Transverse colon (tissue), 4 donors: Measurements from ENCODE around the gene ZNF283. TPM values are rescaled to one million over a fixed set of nuclear protein-coding genes. Genes with fewer than 3 reads are reported as not detected.

Source experiments
- DNase-seq: peaks from one replicate; pipeline ENCODE4 v3.0.0-alpha.2; 2019
- H3K27ac ChIP-seq, 4 donors: fragments of 200-600 bp; sonication (generic); 2 replicates each; pipeline ENCODE4 v1.5.1; 2016 to 2018; ENCODE audit warnings: inconsistent platforms in 4 of 4
- H3K27me3 ChIP-seq: fragments of 200-600 bp; sonication (generic); 2 replicates; pipeline ENCODE4 v1.5.1; 2017; ENCODE audit warnings: inconsistent platforms
- H3K36me3 ChIP-seq, 4 donors: fragments of 200-600 bp; sonication (generic); 2 replicates each; pipeline ENCODE4 v1.5.1; 2017 to 2019; ENCODE audit warnings: inconsistent platforms in 4 of 4
- H3K4me1 ChIP-seq, 4 donors: fragments of 200-600 bp; sonication (generic); 2 replicates each; pipeline ENCODE4 v1.5.1; 2017 to 2020; ENCODE audit warnings: inconsistent platforms in 4 of 4
- H3K4me3 ChIP-seq, 4 donors: fragments of 200-600 bp; sonication (generic); 1 replicate in 1 of 4; 2 replicates in 3 of 4; pipeline versions ENCODE4 v1.5.1 to v1.6.1; 2017 to 2019; ENCODE audit warnings: inconsistent platforms in 4 of 4
- H3K9me3 ChIP-seq, 2 donors: fragments of 200-600 bp; sonication (generic); 2 replicates each; pipeline ENCODE4 v1.5.1; 2017 to 2019; ENCODE audit warnings: inconsistent platforms in 2 of 2
- CTCF ChIP-seq, 5 experiments: fragments of 200-600 bp in 3 of 5; fragments of 450-650 bp in 2 of 5; sonication (generic) in 3 of 5; IDR thresholded peaks; 1 replicate in 2 of 5; 2 replicates in 3 of 5; pipeline ENCODE4 v1.5.1; 2016 to 2017; ENCODE audit warnings: antibody characterized with exemption in 5 of 5, inconsistent platforms in 3 of 5, mild to moderate bottlenecking in 2 of 5, moderate library complexity in 1 of 5
- EP300 ChIP-seq: sonication (generic); formaldehyde crosslinking; IDR thresholded peaks from one replicate; pipeline ENCODE4 v1.6.1; 2017; ENCODE audit warnings: antibody characterized with exemption, low read depth
- POLR2A ChIP-seq: fragments of 450-650 bp; IDR thresholded peaks from one replicate; pipeline ENCODE4 v1.6.1; 2016; ENCODE audit warnings: antibody characterized with exemption, mild to moderate bottlenecking, moderate library complexity
- POLR2AphosphoS5 ChIP-seq, 3 donors: sonication (generic); formaldehyde crosslinking; IDR thresholded peaks; one replicate each; pipeline ENCODE4 v1.6.1; 2016; ENCODE audit warnings: antibody characterized with exemption in 3 of 3
- WGBS, 2 donors: methylation state at CpG; one replicate each; pipeline ENCODE4 v1.1.5; 2018; ENCODE audit warnings: low coverage in 1 of 2; 5-methylcytosine and 5-hydroxymethylcytosine counted together
- in situ Hi-C, 4 donors: fragments of 200-750 bp; cut with MboI; loops; one replicate each; pipeline versions ENCODE4 v1.15.0 to v1.15.1; 2017; ENCODE audit warnings: low sequenced_read_pairs in 3 of 4, low pct_ligation_motif_present in 1 of 4, low pct_unique_long_range_greater_than_20kb in 1 of 4
- intact Hi-C: fragments of 100-400 bp; cut with DNase I; formaldehyde crosslinking; loops from one replicate; pipeline ENCODE4 v1.15.1; 2023; ENCODE audit warnings: low total_unique reads
- total RNA-seq, 4 donors: library from RNA; depleted of rRNA; stranded (reverse); fragments of >200 nt; gene quantifications; one replicate each; pipeline ENCODE4 v1.1.0, GENCODE V29; 2016

The ZNF283 gene
- total RNA-seq, 4 donors from 2014 or later, result 10.9 to 168 (median 17.8) TPM

- Histone ChIP-seq H3K27me3 (no peaks in the 10 kb centered on the region), H3K4me3 (no peak overlapping the region), H3K4me1 (no peaks in the 10 kb centered on the region), H3K36me3 (no peaks in the 10 kb centered on the region), H3K9me3 (no peaks in the 10 kb centered on the region), H3K27ac (no peak overlapping the region)
- in situ Hi-C loops, result loop anchor here in 1 of 4 donors (25.0 kb wide), 1 partner anchor 370 kb away; no protein-coding TSS in a partner anchor
- intact Hi-C loops, result no loop called here
- DNase-seq, result no peak
- TF ChIP-seq POLR2A (no peak), POLR2AphosphoS5 (IDR thresholded peaks at IDR 0.05) (no peak), EP300 (no peak), CTCF (IDR thresholded peaks at IDR 0.05) (no peak)
These were observed 19.5 kb upstream of the ZNF283 start for GRCh38 chr19:43807651-43808050.

DNA sequence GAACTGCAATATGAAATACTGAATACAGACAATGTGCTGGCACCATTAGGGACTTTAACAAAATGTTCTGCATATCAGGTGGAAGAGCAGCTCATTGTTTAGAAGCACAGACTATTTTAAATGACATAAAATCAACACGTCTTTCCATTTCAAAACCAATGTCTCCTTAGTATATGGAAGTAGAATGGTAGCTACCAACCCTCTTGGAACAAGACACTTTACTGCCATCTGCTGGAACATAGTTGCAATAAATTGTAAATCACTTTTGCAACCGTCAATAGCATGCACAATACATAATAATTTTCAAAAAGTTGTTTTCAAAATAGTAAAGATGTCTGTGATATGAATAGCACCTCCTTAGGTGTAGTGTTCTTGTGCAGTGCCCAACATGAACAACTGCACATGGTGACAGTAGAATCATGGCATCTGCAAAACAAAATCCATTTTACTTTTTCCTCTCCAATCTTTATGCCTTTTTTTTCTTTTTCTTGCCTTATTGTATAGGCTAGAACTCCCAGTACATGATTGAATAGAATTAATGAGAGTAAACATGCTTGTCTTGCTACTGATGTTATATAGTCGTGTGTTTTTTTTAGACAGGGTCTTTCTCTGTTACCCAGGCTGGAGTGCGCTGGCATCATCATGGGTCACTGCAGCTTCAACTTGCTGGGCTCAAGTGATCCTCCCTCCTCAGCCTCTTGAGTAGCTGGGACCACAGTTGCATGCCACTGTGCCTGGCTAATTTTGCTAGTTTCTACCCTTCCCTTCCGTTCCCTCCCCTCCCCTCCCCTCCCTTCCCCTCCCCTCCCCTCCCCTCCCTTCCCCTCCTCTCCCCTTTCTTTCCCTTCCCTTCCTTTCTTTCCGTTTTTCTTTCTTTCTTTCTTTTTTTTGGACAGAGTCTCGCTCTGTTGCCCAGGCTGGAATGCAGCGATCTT, 17.1 kb upstream of the ZNF283 start:
- H3K27ac ChIP-seq, result no peak overlapping the region
- H3K36me3 ChIP-seq, result no peaks in the 10 kb centered on the region
- 29 to 43% methylated on average over 7 to 8 of the region's 8 CpGs for WGBS, 2 donors
- no peak overlapping the region for H3K4me3 ChIP-seq
- no peaks in the 10 kb centered on the region for H3K9me3 ChIP-seq
- intact Hi-C loops, result no loop called here
- H3K4me1 ChIP-seq, result no peaks in the 10 kb centered on the region
- no peak for DNase-seq
- no peak for TF ChIP-seq POLR2A
- no peak for TF ChIP-seq POLR2AphosphoS5 (IDR thresholded peaks at IDR 0.05)
- TF ChIP-seq CTCF (IDR thresholded peaks at IDR 0.05), result peak; percentile 47 to 58 (median 57)
- no peak for TF ChIP-seq EP300
- no peaks in the 10 kb centered on the region for H3K27me3 ChIP-seq
- in situ Hi-C loops, result loop anchor here in 1 of 4 donors (25.0 kb wide), 1 partner anchor 373 kb away; no protein-coding TSS in a partner anchor

GRCh38 chr19:43811837-43812236, 15.3 kb upstream of the ZNF283 start:
- in situ Hi-C loops (loop anchor here in 1 of 4 donors (25.0 kb wide), 1 partner anchor 375 kb away; no protein-coding TSS in a partner anchor), intact Hi-C loops (no loop called here)
- Histone ChIP-seq H3K27ac (no peak overlapping the region), H3K4me1 (no peaks in the 10 kb centered on the region), H3K9me3 (no peaks in the 10 kb centered on the region), H3K36me3 (no peaks in the 10 kb centered on the region), H3K27me3 (no peaks in the 10 kb centered on the region), H3K4me3 (no peak overlapping the region)
- TF ChIP-seq POLR2AphosphoS5 (IDR thresholded peaks at IDR 0.05), result no peak
- TF ChIP-seq POLR2A, result no peak
- no peak for TF ChIP-seq EP300
- no peak for TF ChIP-seq CTCF (IDR thresholded peaks at IDR 0.05)
- DNase-seq, result no peak
- WGBS, 2 donors, result 20 to 29% methylated on average over 1 of the region's 1 CpG

GRCh38 chr19:43812259-43812658, 14.9 kb upstream of the ZNF283 start:
- intact Hi-C loops, result no loop called here
- Histone ChIP-seq H3K9me3 (no peaks in the 10 kb centered on the region), H3K27me3 (no peaks in the 10 kb centered on the region), H3K4me1 (no peaks in the 10 kb centered on the region), H3K36me3 (no peaks in the 10 kb centered on the region), H3K4me3 (no peak overlapping the region), H3K27ac (no peak overlapping the region)
- TF ChIP-seq EP300, result no peak
- no peak for TF ChIP-seq POLR2AphosphoS5 (IDR thresholded peaks at IDR 0.05)
- TF ChIP-seq CTCF (IDR thresholded peaks at IDR 0.05), result no peak
- TF ChIP-seq POLR2A, result no peak
- no peak for DNase-seq
- WGBS, 2 donors, result 58 to 76% methylated on average over 1 of the region's 1 CpG
- in situ Hi-C loops, result loop anchor here in 1 of 4 donors (25.0 kb wide), 1 partner anchor 375 kb away; no protein-coding TSS in a partner anchor
